PFSK-1 (cell line): ENCODE data around the gene TMEM115.

Source experiments
- FOXP2 ChIP-seq: optimal IDR thresholded peaks from 2 replicates; pipeline ENCODE3; 2011; ENCODE audit warnings: borderline replicate concordance, control low read depth, inconsistent platforms; ENCODE audit not compliant: insufficient read depth; ENCODE audit errors: extremely low read length, extremely low read depth
- POLR2AphosphoS5 ChIP-seq: IDR thresholded peaks from 2 replicates; pipeline ENCODE4 v1.6.1; 2012; ENCODE audit warnings: low read depth, mild to moderate bottlenecking, control low read depth, low read length, moderate library complexity
- REST ChIP-seq, 2 experiments: IDR thresholded peaks; 2 replicates each; pipeline versions ENCODE4 v1.6.1 to v1.8.0; 2011 to 2012; ENCODE audit warnings: low read depth in 2 of 2, low read length in 2 of 2, control low read depth in 1 of 2, inconsistent platforms in 1 of 2, mild to moderate bottlenecking in 1 of 2, moderate library complexity in 1 of 2; ENCODE audit not compliant: insufficient read depth in 1 of 2
- SIN3A ChIP-seq: IDR thresholded peaks from 2 replicates; pipeline ENCODE4 v1.6.1; 2012; ENCODE audit warnings: mild to moderate bottlenecking, low read length, moderate library complexity, borderline replicate concordance; ENCODE audit not compliant: insufficient read depth
- TAF1 ChIP-seq: IDR thresholded peaks from 2 replicates; pipeline ENCODE4 v1.6.1; 2012; ENCODE audit warnings: low read length, control low read depth, borderline replicate concordance; ENCODE audit not compliant: insufficient read depth

Gene TMEM115

GRCh38 chr3:50327129-50327528 lies 32.2 kb downstream of the TMEM115 start:
- TF ChIP-seq POLR2AphosphoS5 = no peak
- no peak for TF ChIP-seq REST (IDR thresholded peaks at IDR 0.05; ENCODE audit: insufficient read depth in 1 of 2, low read depth in 2 of 2, low read length in 2 of 2)
- TF ChIP-seq TAF1 = no peak
- TF ChIP-seq SIN3A = no peak
- no peak for TF ChIP-seq FOXP2

GRCh38 chr3:50326182-50326541 lies 33.2 kb downstream of the TMEM115 start:
- no peak for TF ChIP-seq TAF1
- no peak for TF ChIP-seq FOXP2
- TF ChIP-seq SIN3A = no peak
- no peak for TF ChIP-seq REST (IDR thresholded peaks at IDR 0.05; ENCODE audit: insufficient read depth in 1 of 2, low read depth in 2 of 2, low read length in 2 of 2)
- no peak for TF ChIP-seq POLR2AphosphoS5

DNA sequence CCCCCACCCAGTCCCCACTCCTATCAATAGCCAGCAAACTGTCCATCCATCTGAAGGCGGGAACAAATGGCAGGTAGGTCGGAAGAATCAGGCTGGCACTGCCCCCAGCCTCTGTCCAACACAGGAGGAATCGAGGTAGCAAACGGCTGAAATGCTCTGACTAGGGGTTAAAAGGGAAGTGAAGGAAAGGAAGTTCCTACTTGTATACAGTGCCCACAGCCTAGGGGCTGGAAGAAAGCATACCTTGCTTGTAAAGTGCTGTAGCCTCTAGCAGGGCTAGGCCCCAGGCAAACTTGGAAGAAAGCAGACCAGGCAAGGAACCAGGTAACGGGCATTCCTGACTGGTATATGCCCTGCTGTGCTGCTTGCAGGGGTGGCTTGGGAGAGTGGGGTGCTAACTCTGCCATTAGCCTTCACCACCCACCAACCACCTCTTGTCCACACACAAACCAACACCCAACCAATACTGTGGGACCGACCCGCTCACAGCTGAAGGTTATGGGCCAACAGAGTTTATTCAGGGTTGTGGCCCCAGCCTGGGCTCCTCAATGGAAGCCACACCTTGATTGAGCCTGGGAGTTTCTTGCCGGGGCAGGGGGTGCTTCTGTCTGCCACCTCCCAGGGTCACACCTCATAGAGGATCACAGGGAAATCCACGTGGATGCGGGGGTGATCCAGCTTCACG lies 33.7 kb downstream of the TMEM115 start:
- TF ChIP-seq TAF1 (no peak), POLR2AphosphoS5 (no peak), SIN3A (no peak), REST (IDR thresholded peaks at IDR 0.05; ENCODE audit: insufficient read depth in 1 of 2, low read depth in 2 of 2, low read length in 2 of 2) (no peak), FOXP2 (no peak)

- no peak for TF ChIP-seq TAF1
- TF ChIP-seq SIN3A = no peak
- no peak for TF ChIP-seq FOXP2
- no peak for TF ChIP-seq POLR2AphosphoS5
- TF ChIP-seq REST (IDR thresholded peaks at IDR 0.05; ENCODE audit: insufficient read depth in 1 of 2, low read depth in 2 of 2, low read length in 2 of 2) = no peak
These were observed 34.2 kb downstream of the TMEM115 start for GRCh38 chr3:50325113-50325480.
